Stimulated activated CD4-positive, alpha-beta T cell treated with anti-CD3 and anti-CD28 coated beads, Interleukin-4, amount 100 ng/mL, for 4 hours (primary cell): ENCODE results near the gene ANKS3.
"Not testable (repeated sequence)": the region's sequence is repeated elsewhere in the genome, so short reads cannot be mapped to it uniquely, and the experiment has no call there.

Experiments
- DNase-seq, 2 experiments: peaks; one replicate each; pipeline ENCODE4 v3.0.0-alpha.2; 2020

ANKS3 gene

GRCh38 chr16:4752351-4753100, 18.5 kb upstream of the ANKS3 start:
- no peak for DNase-seq

- no peak for DNase-seq
Observed at GRCh38 chr16:4750896-4751295, 16.8 kb upstream of the ANKS3 start.

DNA sequence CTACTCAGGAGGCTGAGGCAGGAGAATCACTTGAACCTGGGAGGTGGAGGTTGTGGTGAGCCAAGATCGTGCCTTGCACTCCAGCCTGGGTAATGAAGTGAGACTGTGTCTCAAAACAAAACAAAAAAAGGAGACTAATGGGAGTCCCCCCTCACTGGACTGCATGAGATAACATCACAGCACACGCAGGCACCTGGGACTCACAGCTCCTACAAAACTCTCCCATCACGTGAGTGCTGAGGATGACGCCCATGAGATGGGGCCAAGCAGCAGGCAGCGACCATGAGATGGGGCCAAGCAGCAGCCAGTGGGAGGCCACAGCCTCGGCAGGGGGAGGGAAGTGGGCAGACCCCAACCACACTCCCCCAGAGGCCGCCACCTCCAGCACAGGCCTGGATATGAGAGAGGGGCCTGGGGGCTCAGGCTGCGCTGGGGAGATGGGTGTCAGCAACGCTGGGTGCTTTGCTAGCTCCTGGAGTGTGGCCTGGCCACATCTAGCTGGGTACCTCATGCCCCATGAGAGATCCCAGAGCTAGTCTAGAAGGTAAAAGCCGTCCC, 15.7 kb upstream of the ANKS3 start:
- no peak for DNase-seq

DNA sequence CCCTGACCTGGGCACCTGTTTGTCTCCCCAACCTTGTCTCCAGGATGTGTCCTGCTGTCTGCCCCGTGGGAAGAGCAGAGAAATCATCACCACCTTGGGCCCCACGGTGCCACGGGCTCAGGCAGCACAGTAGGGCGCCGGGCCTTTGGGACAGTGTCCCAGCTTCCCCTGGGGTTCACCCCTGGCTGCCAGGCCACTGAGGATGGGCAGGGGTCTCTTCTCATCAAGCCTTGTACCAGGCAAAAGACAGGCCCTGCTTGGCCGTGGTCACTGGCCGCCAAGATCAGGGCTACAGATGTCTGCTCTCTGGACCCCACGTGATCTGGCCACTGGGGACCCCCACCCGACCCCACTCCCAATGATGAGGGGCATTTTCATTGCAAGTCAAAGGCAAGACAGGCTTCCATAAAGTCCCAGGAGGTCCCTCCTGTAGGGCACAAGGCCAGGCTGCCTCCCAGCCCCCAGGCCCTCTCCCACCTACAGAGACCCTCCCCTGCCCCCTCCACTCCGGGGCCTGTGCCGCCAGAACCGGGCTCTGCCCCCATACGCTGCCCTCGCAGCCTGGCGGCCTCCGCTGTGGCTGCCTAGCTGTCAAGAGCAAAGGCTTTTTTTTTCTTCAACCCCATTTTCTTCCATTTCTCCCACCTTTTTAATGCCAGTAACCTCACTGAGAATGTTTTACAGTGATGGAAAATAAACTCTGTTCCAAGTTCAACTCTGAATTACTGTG, 14.8 kb upstream of the ANKS3 start:
- DNase-seq: no peak

DNA sequence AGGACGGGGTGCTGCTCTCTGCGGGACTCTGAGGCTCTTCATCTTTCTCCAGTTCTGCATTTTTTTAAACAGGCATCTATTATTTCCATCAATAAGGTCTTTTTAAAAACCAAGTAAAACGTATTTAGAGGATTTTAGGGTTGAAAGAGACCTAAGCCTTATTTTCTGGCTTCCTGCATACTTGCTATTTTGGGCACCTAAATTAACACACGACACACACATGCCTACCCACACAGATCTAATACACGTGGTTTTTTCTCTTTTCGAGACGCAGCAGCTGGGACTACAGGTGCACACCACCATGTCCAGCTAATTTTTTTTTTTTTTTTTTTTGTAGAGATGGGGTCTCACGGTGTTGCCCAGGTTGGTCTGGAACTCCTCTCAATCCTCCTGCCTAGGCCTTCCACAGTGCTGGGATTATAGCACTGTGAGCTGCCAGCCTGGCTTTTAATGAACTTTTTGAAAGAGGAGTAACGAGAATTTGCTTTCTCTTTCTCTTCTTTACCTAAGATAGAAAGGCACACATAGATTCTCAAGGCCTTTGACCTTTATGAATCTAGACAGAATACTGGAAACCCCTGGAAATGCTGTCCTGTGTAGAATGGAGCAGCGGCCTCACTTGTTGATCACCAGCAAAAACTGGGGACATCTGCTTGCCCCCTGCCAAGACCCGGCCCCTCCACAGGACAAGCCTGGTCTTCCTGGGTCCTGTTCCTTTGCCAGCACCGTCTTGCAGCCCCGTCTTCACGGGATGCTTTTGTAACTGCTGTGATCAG, 14.0 kb upstream of the ANKS3 start:
- no peak for DNase-seq

DNA sequence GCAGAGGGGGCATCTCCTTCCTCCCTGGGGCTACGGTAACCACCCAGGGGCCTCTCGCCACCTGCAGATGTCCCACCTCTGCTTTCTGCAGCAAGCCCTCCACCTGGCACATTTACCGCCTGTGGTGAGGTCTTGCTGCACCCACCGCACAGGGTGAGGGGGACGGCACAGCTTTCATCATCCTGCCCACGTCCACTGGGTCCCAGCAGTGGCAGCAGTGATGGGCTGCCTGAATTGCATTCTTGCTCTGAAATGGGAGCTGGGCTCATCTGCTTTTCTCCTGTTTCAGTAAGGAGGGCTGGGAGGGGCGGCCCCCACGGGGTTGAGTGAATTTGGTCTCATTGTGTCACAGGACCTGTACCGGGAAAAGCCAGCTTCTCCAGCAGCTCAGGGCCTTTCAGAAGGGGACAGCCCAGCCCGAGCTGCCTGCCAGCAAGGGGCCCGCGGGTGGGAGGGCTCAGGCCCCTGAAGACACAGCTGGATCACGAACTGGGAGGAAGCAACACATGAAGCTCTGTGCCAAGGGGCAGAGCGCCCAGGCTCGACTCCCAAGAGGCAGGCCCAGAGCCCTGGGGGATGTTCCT, 13.0 kb upstream of the ANKS3 start:
- DNase-seq: no peak

- DNase-seq: no peak
Observed at GRCh38 chr16:4746215-4746614, 12.1 kb upstream of the ANKS3 start.

DNA sequence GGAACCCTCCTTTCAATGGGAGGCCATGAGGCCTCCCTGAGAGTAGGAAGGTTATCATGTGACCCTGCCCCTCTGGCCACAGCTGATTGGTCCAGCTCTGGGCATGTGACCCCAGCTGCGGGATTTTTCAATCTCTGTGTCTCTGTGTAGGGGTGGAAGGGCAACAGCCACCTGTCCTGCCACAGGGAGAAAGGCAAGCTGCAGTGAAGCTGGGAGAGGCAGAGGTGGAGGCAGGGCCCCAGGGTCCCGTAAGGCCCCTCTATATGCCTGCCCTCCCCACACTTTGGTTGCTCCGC, 11.2 kb upstream of the ANKS3 start:
- no peak for DNase-seq

DNA sequence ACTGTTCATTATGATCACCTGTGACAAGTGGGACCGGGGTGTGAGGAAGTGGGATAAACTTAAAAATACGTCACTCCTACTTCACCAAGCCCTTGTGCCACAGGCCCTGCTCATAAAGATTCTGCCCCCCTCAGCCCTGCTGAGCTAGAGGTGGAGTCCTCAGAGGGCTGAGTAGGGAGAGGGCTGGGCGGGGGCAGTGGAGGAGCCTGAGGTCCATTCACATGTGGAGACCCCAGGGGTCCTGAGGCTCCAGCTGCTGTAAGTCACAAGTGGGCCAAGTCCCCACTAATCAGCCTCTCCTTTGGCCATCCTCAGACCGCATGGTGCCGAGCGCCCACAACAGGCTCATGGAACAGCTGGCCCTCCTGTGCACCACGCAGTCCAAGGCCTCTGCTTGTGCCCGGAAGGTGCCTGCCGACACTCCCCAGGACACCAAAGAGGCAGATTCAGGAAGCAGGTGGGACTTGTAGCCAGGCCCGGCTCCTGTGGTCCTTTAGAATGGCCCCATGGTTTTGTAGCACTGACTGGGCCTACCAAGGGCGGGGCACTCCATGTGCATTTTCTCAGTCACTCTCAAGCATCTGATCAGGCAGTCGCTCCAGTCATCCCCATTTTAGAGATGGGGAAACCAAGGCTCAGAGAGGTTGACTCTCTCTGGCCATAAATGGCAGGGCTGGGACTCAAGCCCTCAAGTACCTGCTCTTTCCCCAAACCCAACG, 10.6 kb upstream of the ANKS3 start:
- DNase-seq: no peak

- no peak for DNase-seq
Observed at GRCh38 chr16:4743226-4743878, 9.3 kb upstream of the ANKS3 start.

GRCh38 chr16:4738370-4738769, 4.3 kb upstream of the ANKS3 start:
- DNase-seq: not testable (repeated sequence)

DNA sequence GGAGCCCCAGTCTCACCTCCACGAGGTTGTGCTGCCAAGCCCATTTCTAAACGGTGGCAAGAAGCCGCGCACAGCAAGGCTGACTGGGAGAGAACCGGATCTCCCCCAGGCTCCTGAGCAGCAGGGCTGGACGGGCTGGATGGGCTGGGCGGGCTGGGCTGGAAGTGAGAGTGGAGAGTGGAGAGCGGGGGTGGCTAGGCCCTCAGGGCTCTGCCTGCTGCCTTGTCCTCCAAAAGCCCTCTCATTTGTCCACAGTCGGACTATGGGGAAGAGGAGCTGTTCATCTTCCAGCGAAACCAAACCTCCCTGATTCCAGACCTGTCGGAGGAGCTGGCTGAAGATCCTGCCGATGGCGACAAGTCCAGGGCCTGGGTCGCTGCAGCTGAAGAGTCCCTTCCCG, 3.5 kb upstream of the ANKS3 start:
- no peak for DNase-seq

- no peak for DNase-seq
Observed at GRCh38 chr16:4736546-4736945, 2.5 kb upstream of the ANKS3 start.

DNA sequence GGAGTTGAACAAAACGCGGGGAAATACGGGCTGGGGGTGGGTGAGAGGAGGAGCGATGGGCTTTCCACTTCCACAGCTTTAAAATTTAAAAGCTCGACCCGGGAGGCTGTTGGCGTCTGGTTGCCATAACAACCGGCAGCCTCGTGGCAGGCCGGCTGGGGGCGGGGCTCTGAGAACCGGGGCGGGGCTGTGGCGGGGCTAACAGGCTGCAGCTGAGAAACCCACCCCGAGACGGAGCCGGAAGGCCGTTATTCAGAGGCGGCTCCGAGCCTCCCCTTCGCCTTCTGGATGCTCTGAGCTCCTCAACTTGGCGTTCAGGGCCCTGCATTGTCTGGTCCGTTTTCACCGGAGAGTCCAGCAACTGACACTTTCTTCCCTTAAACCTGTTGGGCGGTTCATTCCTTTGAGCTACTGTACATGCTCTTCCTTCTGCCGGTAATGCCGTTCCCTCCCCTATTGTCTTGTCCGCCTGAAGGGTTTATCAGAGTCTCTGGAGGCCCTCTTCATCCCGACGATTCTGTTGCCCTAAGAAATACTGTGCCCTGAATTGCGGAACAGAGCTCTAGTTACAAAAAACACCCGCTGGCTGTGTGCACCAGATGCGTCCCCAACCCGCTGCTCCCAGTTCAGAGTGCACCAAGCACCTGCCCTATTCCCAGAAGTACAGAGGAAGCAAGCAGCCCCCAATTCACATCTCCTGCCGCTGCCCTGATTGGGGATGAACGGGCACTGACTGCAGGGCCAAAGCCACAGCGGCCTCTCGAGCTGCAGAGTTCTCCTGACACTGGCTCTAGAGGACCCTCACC, 862 bp upstream of the ANKS3 start:
- DNase-seq: peak; percentile 89 to 95

- DNase-seq: peak; percentile 25 to 29
Observed at GRCh38 chr16:4733747-4734062, 366 bp downstream of the ANKS3 start.

DNA sequence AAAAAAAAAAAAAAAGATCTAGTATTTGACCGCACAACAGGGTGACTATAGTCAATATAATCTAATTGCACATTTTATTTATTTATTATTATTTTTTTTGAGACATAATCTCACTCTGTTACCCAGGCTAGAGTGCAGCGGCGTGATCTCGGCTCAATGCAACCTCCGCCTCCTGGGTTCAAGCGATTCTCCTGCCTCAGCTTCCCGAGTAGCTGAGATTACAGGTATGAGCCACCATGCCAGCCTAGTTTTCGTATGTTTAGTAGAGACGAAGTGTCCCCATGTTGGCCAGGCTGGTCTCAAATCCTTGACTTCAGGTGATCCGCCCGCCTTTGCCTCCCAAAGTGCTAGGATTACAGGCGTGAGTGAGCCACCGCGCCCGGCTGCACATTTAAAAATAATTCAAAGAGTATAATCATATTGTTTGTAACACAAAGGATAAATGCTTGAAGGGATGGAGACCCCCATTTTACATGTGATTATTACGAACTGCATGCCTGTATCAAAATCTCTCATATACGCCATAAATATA, 794 bp downstream of the ANKS3 start:
- DNase-seq: no peak

DNA sequence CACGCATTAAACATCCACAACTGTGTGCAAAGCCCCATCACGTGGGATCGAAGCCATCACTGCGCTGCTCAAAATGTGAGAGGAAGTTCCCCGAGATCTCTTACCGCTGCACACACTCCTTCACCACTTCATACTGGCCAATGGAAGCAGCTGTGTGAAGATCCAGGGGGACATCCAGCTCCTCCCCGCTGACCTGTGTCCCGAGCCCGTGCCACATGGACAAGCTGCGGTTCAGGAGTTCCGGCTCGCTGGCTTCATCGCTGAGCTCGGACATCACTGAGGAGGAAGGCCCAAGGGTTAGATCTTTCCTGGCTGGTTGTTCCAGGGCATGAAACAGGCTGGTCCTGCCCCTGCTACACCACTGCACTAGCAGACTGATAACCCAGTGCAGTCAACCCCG, 4.2 kb downstream of the ANKS3 start:
- DNase-seq: no peak

- DNase-seq: no peak
Observed at GRCh38 chr16:4728676-4729075, 5.4 kb downstream of the ANKS3 start.

GRCh38 chr16:4726616-4727015, 7.5 kb downstream of the ANKS3 start:
- DNase-seq: no peak

GRCh38 chr16:4724661-4725270, 9.3 kb downstream of the ANKS3 start:
- no peak for DNase-seq
